SK-N-SH (cell line): ENCODE measurements around the gene CACNA2D1. TPM values are rescaled to one million over a fixed set of nuclear protein-coding genes. Genes with fewer than 3 reads are reported as not detected.

ENCODE experiments used
- CTCF ChIA-PET: fragments of 300-600, 350-600 bp; formaldehyde crosslinking; extraction: SDS; loops from one replicate; lab custom pipeline; 2021; lab: Yijun Ruan, JAX
- POLR2A ChIA-PET: fragments of 350-600 bp; sonication (Branson Sonifier 250); formaldehyde crosslinking; extraction: SDS; loops from one replicate; lab custom pipeline; 2020; ENCODE audit warnings: antibody characterized with exemption, inconsistent platforms; lab: Yijun Ruan, JAX
- DNase-seq: peaks from one replicate; pipeline ENCODE4 v3.0.0; 2012
- H2AFZ ChIP-seq: fragments of 200-600 bp; sonication (generic); 2 replicates; pipeline ENCODE4 v1.8.1; 2016; ENCODE audit warnings: antibody characterized with exemption, mild to moderate bottlenecking, low read depth
- H3F3A ChIP-seq: fragments of 200-600 bp; sonication (generic); replicated peaks from 2 replicates; pipeline ENCODE3; 2016; ENCODE audit warnings: antibody characterized with exemption, mild to moderate bottlenecking; ENCODE audit not compliant: insufficient read depth
- H3K27ac ChIP-seq, 2 experiments: fragments of 200-500 bp in 1 of 2; fragments of 200-600 bp in 1 of 2; sonication (Bioruptor generic) in 1 of 2; sonication (generic), shearing (Covaris generic) in 1 of 2; 2 replicates each; pipeline versions ENCODE4 v1.5.1 to v1.6.1; 2014 to 2016; ENCODE audit warnings: low read depth in 2 of 2, inconsistent platforms in 1 of 2, low read length in 1 of 2, mild to moderate bottlenecking in 1 of 2, mixed read lengths in 1 of 2
- H3K27me3 ChIP-seq: fragments of 200-600 bp; sonication (generic), shearing (Covaris generic); 2 replicates; pipeline ENCODE4 v1.6.1; 2016; ENCODE audit warnings: mixed run types; ENCODE audit not compliant: insufficient read depth
- H3K36me3 ChIP-seq, 2 experiments: fragments of 200-500 bp in 1 of 2; fragments of 200-600 bp in 1 of 2; sonication (Bioruptor generic) in 1 of 2; sonication (generic) in 1 of 2; replicated peaks in 1 of 2; 2 replicates each; pipeline versions ENCODE3 to v1.5.1; 2014 to 2016; ENCODE audit warnings: low read length in 1 of 2, mild to moderate bottlenecking in 1 of 2; ENCODE audit not compliant: insufficient read depth in 2 of 2, control insufficient read depth in 1 of 2
- H3K4me1 ChIP-seq, 2 experiments: fragments of 200-500 bp in 1 of 2; fragments of 200-600 bp in 1 of 2; sonication (Bioruptor generic) in 1 of 2; sonication (generic), shearing (Covaris generic) in 1 of 2; 2 replicates each; pipeline versions ENCODE4 v1.5.1 to v1.6.1; 2014 to 2016; ENCODE audit warnings: low read depth in 1 of 2, low read length in 1 of 2, mixed run types in 1 of 2; ENCODE audit not compliant: insufficient read depth in 2 of 2, control insufficient read depth in 1 of 2
- H3K4me2 ChIP-seq: fragments of 200-600 bp; sonication (generic), shearing (Covaris generic); 2 replicates; pipeline ENCODE4 v1.6.1; 2017; ENCODE audit warnings: mixed run types
- H3K4me3 ChIP-seq, 2 experiments: fragments of 200-500 bp in 1 of 2; fragments of 200-600 bp in 1 of 2; sonication (Bioruptor generic) in 1 of 2; sonication (generic), shearing (Covaris generic) in 1 of 2; 2 replicates each; pipeline versions ENCODE4 v1.5.1 to v1.8.1; 2014 to 2016; ENCODE audit warnings: low read depth in 2 of 2, inconsistent platforms in 1 of 2, low read length in 1 of 2, mild to moderate bottlenecking in 1 of 2, mixed read lengths in 1 of 2, moderate library complexity in 1 of 2
- H3K79me2 ChIP-seq: fragments of 200-600 bp; sonication (generic); 2 replicates; pipeline ENCODE4 v1.8.1; 2017; ENCODE audit warnings: mild to moderate bottlenecking; ENCODE audit not compliant: insufficient read depth
- H3K9ac ChIP-seq: fragments of 200-600 bp; sonication (generic); 2 replicates; pipeline ENCODE4 v1.6.1; 2017; ENCODE audit warnings: mixed run types
- H3K9me2 ChIP-seq: fragments of 200-600 bp; sonication (generic); 2 replicates; pipeline ENCODE4 v1.6.1; 2017; ENCODE audit warnings: mixed run types
- H3K9me3 ChIP-seq: fragments of 200-600 bp; sonication (generic); 2 replicates; pipeline ENCODE4 v1.6.1; 2017; ENCODE audit warnings: mixed run types, mild to moderate bottlenecking, moderate library complexity
- H4K20me1 ChIP-seq: fragments of 200-600 bp; sonication (generic); 2 replicates; pipeline ENCODE4 v1.6.1; 2017; ENCODE audit warnings: mild to moderate bottlenecking, mixed run types; ENCODE audit not compliant: insufficient read depth
- CHD2 ChIP-seq: fragments of 150-350 bp; IDR thresholded peaks from 2 replicates; pipeline ENCODE4 v1.6.1; 2018; ENCODE audit warnings: low read length; ENCODE audit not compliant: partially characterized antibody
- FOSL2 ChIP-seq: IDR thresholded peaks from 2 replicates; pipeline ENCODE4 v1.4.0; 2012; ENCODE audit warnings: low read depth, mild to moderate bottlenecking, moderate library complexity, borderline replicate concordance
- GABPA ChIP-seq: IDR thresholded peaks from 2 replicates; pipeline ENCODE4 v1.4.0; 2012; ENCODE audit warnings: low read depth, mild to moderate bottlenecking
- GATA2 ChIP-seq: sonication (generic); formaldehyde crosslinking; IDR thresholded peaks from 2 replicates; pipeline ENCODE4 v1.5.0; 2020; ENCODE audit warnings: mild to moderate bottlenecking, missing genetic modification reagents
- IRF3 ChIP-seq: fragments of 150-350 bp; IDR thresholded peaks from 2 replicates; pipeline ENCODE4 v1.6.1; 2016; ENCODE audit warnings: mild to moderate bottlenecking, low read depth, low read length
- JUND ChIP-seq: IDR thresholded peaks from 2 replicates; pipeline ENCODE4 v1.4.0; 2012
- MAX ChIP-seq: IDR thresholded peaks from 2 replicates; pipeline ENCODE4 v1.4.0; 2012; ENCODE audit warnings: low read depth
- MEF2A ChIP-seq: IDR thresholded peaks from 2 replicates; pipeline ENCODE4 v1.4.0; 2012; ENCODE audit warnings: low read depth, borderline replicate concordance
- NFIC ChIP-seq: IDR thresholded peaks from 2 replicates; pipeline ENCODE4 v1.4.0; 2012; ENCODE audit warnings: borderline replicate concordance
- PBX3 ChIP-seq: IDR thresholded peaks from 2 replicates; pipeline ENCODE4; 2012
- RCOR1 ChIP-seq: fragments of 150-350 bp; IDR thresholded peaks from 2 replicates; pipeline ENCODE4 v1.6.1; 2017; ENCODE audit warnings: antibody characterized with exemption, low read length
- RFX5 ChIP-seq: IDR thresholded peaks from 2 replicates; pipeline ENCODE4 v1.6.1; 2012; ENCODE audit warnings: mild to moderate bottlenecking, improper control_type of control experiment, low read length
- RXRA ChIP-seq: IDR thresholded peaks from 2 replicates; pipeline ENCODE4 v1.4.0; 2012; ENCODE audit warnings: low read depth, mild to moderate bottlenecking, borderline replicate concordance
- TEAD4 ChIP-seq: IDR thresholded peaks from 2 replicates; pipeline ENCODE4 v1.4.0; 2012; ENCODE audit warnings: mild to moderate bottlenecking, borderline replicate concordance; ENCODE audit not compliant: insufficient read depth
- ZBTB33 ChIP-seq: IDR thresholded peaks from 2 replicates; pipeline ENCODE4 v1.4.0; 2012; ENCODE audit warnings: low read depth, borderline replicate concordance
- WGBS: methylation state at CpG from one replicate; pipeline ENCODE4 v1.1.6; 2017; ENCODE audit warnings: low lambda C conversion rate; 5-methylcytosine and 5-hydroxymethylcytosine counted together
- polyA plus RNA-seq, 3 experiments: library from polyadenylated mRNA; depleted of rRNA; stranded (reverse); fragments of >200 nt; gene quantifications; 2 replicates each; pipeline ENCODE4 v1.2.3, GENCODE V29; 2012

CACNA2D1 gene
- polyA plus RNA-seq, 1 of the 3 experiments (the other 2 are of a cell fraction): 3.4 TPM

- H3K79me2 ChIP-seq: no peaks in the 10 kb centered on the region
- H3K9me2 ChIP-seq: no peaks in the 10 kb centered on the region
- no peaks in the 10 kb centered on the region for H3K9me3 ChIP-seq
- H3K4me3 ChIP-seq: no peak overlapping the region
- H3K27ac ChIP-seq: no peak overlapping the region
- H4K20me1 ChIP-seq: no peaks in the 10 kb centered on the region
- ChIA-PET CTCF (interaction anchor here (1.0 to 1.7 kb wide), 3 partner anchors 9 to 416 kb away, joined by 3 to 5 read pairs (median 3); no protein-coding TSS in a partner anchor), POLR2A (no interaction called here)
- TF ChIP-seq MAX (no peak), RCOR1 (no peak), RXRA (no peak), TEAD4 (no peak), CHD2 (no peak), ZBTB33 (no peak)
- H3K36me3 ChIP-seq: no peaks in the 10 kb centered on the region
- H3K4me1 ChIP-seq: no peaks in the 10 kb centered on the region; a peak in 1 of 4 replicates
- no peaks in the 10 kb centered on the region for H3F3A ChIP-seq
- no peaks in the 10 kb centered on the region for H3K27me3 ChIP-seq
- H2AFZ ChIP-seq: no peak overlapping the region
- no peak for DNase-seq
- H3K4me2 ChIP-seq: no peak overlapping the region
- WGBS: 79% methylated on average over 3 of the region's 3 CpGs
- H3K9ac ChIP-seq: no peak overlapping the region
Measured at GRCh38 chr7:82156168-82156567, 287.4 kb downstream of the CACNA2D1 start.

GRCh38 chr7:82154728-82155127 lies 288.8 kb downstream of the CACNA2D1 start:
- POLR2A ChIA-PET: no interaction called here
- Histone ChIP-seq H3K27me3 (no peaks in the 10 kb centered on the region), H3K9ac (no peak overlapping the region), H3K27ac (no peak overlapping the region), H2AFZ (no peak overlapping the region), H3F3A (no peaks in the 10 kb centered on the region), H3K4me1 (no peaks in the 10 kb centered on the region; a peak in 1 of 4 replicates), H3K4me2 (no peak overlapping the region), H3K9me2 (no peaks in the 10 kb centered on the region), H3K79me2 (no peaks in the 10 kb centered on the region), H4K20me1 (no peaks in the 10 kb centered on the region), H3K36me3 (no peaks in the 10 kb centered on the region), H3K9me3 (no peaks in the 10 kb centered on the region), H3K4me3 (no peak overlapping the region)
- DNase-seq: no peak
- no peak for TF ChIP-seq JUND
- TF ChIP-seq NFIC: no peak
- TF ChIP-seq RFX5: no peak
- no peak for TF ChIP-seq GABPA
- no peak for TF ChIP-seq MEF2A
- no peak for TF ChIP-seq PBX3
- TF ChIP-seq FOSL2: no peak
- no peak for TF ChIP-seq GATA2 (CRISPR knock-in tag)
- no peak for TF ChIP-seq IRF3
- WGBS: 92% methylated on average over 2 of the region's 2 CpGs
- CTCF ChIA-PET: no interaction called here
